Measurements from ENCODE around the gene JUN.

DNA sequence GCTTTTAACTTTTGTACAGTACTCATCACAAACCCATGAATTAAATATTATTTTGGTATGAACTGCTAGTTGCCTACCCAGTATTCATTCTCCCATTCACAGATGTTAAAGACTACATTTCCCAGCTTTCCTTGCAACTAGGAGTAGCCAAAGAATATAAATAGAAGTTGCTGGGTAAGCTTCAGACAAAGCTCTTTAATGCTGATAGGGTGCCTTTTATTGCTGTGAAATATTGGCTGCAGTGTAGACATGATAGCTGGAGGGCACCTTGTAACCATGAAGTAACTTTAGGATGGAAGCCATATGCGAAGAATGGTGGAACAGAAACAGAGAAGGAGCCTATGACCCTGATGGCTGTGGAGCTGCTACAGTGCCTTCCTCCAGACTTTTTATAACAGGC lies 16.7 kb downstream of the JUN start:
- TF ChIP-seq EZH2 (IDR thresholded peaks at IDR 0.05; ENCODE audit: borderline replicate concordance, low read depth, low read length, poor library complexity, severe bottlenecking), result no peak
- no peak for TF ChIP-seq CTCF (conservative IDR thresholded peaks at IDR 0.05; ENCODE audit: low read depth, low read length)
